K562 (cell line): Measurements from ENCODE around the gene PI4KA. TPM values are rescaled to one million over a fixed set of nuclear protein-coding genes. Genes with fewer than 3 reads are reported as not detected.

Experiments used
- CBFB ChIP-seq: sonication (generic); formaldehyde crosslinking; IDR thresholded peaks from 2 replicates; pipeline ENCODE4 v1.4.0; 2020; ENCODE audit warnings: mild to moderate bottlenecking, missing genetic modification reagents
- CLOCK ChIP-seq: fragments of 250-450 bp; sonication (Bioruptor Pico); IDR thresholded peaks from 2 replicates; pipeline ENCODE4 v1.4.0; 2020; ENCODE audit warnings: mild to moderate bottlenecking, moderate library complexity, borderline replicate concordance
- DDX20 ChIP-seq: fragments of 450-650 bp; IDR thresholded peaks from 2 replicates; pipeline ENCODE4 v1.6.1; 2016; ENCODE audit warnings: missing genetic modification characterization, low read depth, mild to moderate bottlenecking, missing compliant biosample characterization, moderate library complexity
- E2F4 ChIP-seq: sonication (generic); formaldehyde crosslinking; IDR thresholded peaks from 2 replicates; pipeline ENCODE4 v1.8.0; 2022; ENCODE audit warnings: mild to moderate bottlenecking, low read depth, missing genetic modification reagents
- ETS2 ChIP-seq: IDR thresholded peaks from 2 replicates; pipeline ENCODE4 v1.6.1; 2016; ENCODE audit warnings: borderline replicate concordance, missing genetic modification characterization, mild to moderate bottlenecking, moderate library complexity, missing compliant biosample characterization; ENCODE audit not compliant: poor library complexity, severe bottlenecking
- GABPB1 ChIP-seq: sonication (generic); formaldehyde crosslinking; IDR thresholded peaks from 2 replicates; pipeline ENCODE4 v1.8.0; 2022; ENCODE audit warnings: mild to moderate bottlenecking, missing genetic modification reagents
- HCFC1 ChIP-seq: IDR thresholded peaks from 2 replicates; pipeline ENCODE4 v1.6.1; 2012; ENCODE audit warnings: low read depth, low read length, improper control_type of control experiment
- PRDM10 ChIP-seq: fragments of 450-650 bp; IDR thresholded peaks from 2 replicates; pipeline ENCODE4 v1.6.1; 2018; ENCODE audit not compliant: partially characterized antibody
- PREB ChIP-seq: sonication (generic); formaldehyde crosslinking; IDR thresholded peaks from 2 replicates; pipeline ENCODE4 v1.8.1; 2023; ENCODE audit warnings: mild to moderate bottlenecking, missing genetic modification reagents
- SNRNP70 ChIP-seq: fragments of 200-400 bp; formaldehyde crosslinking; optimal IDR thresholded peaks from 2 replicates; pipeline ENCODE3; 2017; ENCODE audit warnings: low read depth, low read length
- STAT6 ChIP-seq: sonication (generic); formaldehyde crosslinking; IDR thresholded peaks from 2 replicates; pipeline ENCODE4 v1.8.1; 2023; ENCODE audit warnings: mild to moderate bottlenecking, missing genetic modification reagents
- TCF7 ChIP-seq: sonication (generic); IDR thresholded peaks from 2 replicates; pipeline ENCODE4 v1.6.1; 2016; ENCODE audit warnings: antibody characterized with exemption, borderline replicate concordance
- ZC3H4 ChIP-seq: sonication (generic); formaldehyde crosslinking; IDR thresholded peaks from 2 replicates; pipeline ENCODE4 v1.9.0; 2021; ENCODE audit warnings: missing genetic modification reagents, borderline replicate concordance
- ZNF175 ChIP-seq: fragments of 200-800 bp; sonication (Bioruptor generic); IDR thresholded peaks from 2 replicates; pipeline ENCODE4 v1.6.1; 2016; ENCODE audit warnings: low read depth, mild to moderate bottlenecking, missing genetic modification characterization, missing compliant biosample characterization
- ZNF644 ChIP-seq: fragments of 200-800 bp; sonication (Bioruptor generic); IDR thresholded peaks from 2 replicates; pipeline ENCODE4 v1.6.1; 2016; ENCODE audit warnings: low read depth, missing genetic modification characterization, missing compliant biosample characterization
- ZNF668 ChIP-seq: fragments of 250-450 bp; sonication (Bioruptor Pico); IDR thresholded peaks from 2 replicates; pipeline ENCODE4 v1.8.0; 2022; ENCODE audit warnings: mild to moderate bottlenecking, inconsistent platforms
- ZNF780A ChIP-seq: fragments of 250-450 bp; sonication (Bioruptor Pico); IDR thresholded peaks from 2 replicates; pipeline ENCODE4 v1.5.0; 2021; ENCODE audit warnings: mild to moderate bottlenecking
- polyA plus RNA-seq, 8 experiments: library from polyadenylated mRNA; depleted of rRNA in 4 of 8; stranded (reverse) in 5 of 8; unstranded in 3 of 8; fragments of >200 nt; fragmentation: Nextera tagmentation in 2 of 8; fragmentation: Illumina TruSeq in 1 of 8; extraction: Ambion mirVana in 2 of 8; extraction: Trizol in 1 of 8; gene quantifications; 2 replicates each; pipeline versions ENCODE4 v1.2.1 to v1.2.3, GENCODE V29; 2011 to 2014; ENCODE audit warnings: inconsistent platforms in 1 of 8, missing spikeins in 1 of 8
- total RNA-seq, 7 experiments: library from RNA; depleted of rRNA in 6 of 7; stranded (reverse); fragments of >200 nt in 6 of 7; fragmentation: Illumina TruSeq in 2 of 7; extraction: Trizol in 2 of 7; gene quantifications; 2 replicates each; pipeline versions ENCODE4 v1.2.1 to v1.2.3, GENCODE V29; 2011 to 2021; ENCODE audit warnings: low replicate concordance in 1 of 7

Gene PI4KA
- total and polyA plus RNA-seq, 9 of the 15 experiments (the other 6 are each of a cell fraction or from before 2014, with no cell fraction given), result 7.3 to 187 (median 84.7) TPM

- TF ChIP-seq E2F4 (CRISPR knock-in tag), result 0 out of 2 replicates have a peak, but pooled peaks have one; percentile 70
- TF ChIP-seq SNRNP70, result no peak
- TF ChIP-seq ZNF668 (CRISPR knock-in tag), result no peak
- 0 out of 2 replicates have a peak, but pooled peaks have one; percentile 13 for TF ChIP-seq DDX20 (tag)
- TF ChIP-seq ZNF175 (CRISPR knock-in tag), result no peak
- TF ChIP-seq CBFB (CRISPR knock-in tag), result peak; percentile 47; the same call in 1 of the 2 replicates
- TF ChIP-seq STAT6 (CRISPR knock-in tag), result no peak
- TF ChIP-seq GABPB1 (CRISPR knock-in tag), result no peak
- TF ChIP-seq HCFC1, result no peak
- no peak for TF ChIP-seq PREB (CRISPR knock-in tag)
- TF ChIP-seq ETS2, result no peak
- no peak for TF ChIP-seq TCF7
- no peak for TF ChIP-seq ZNF780A
- TF ChIP-seq PRDM10, result peak; percentile 32
- no peak for TF ChIP-seq ZNF644
- TF ChIP-seq ZC3H4 (CRISPR knock-in tag), result no peak
- TF ChIP-seq CLOCK (CRISPR knock-in tag), result no peak
These were observed 51.3 kb downstream of the PI4KA start (continued) for GRCh38 chr22:20807315-20807752.
